GM10266 (cell line): ENCODE results near the gene FAM131C.

Experiments
- DNase-seq: peaks from one replicate; pipeline ENCODE4 v3.0.0; 2012; ENCODE audit errors: extremely low spot score
- CTCF ChIP-seq: IDR thresholded peaks from 2 replicates; pipeline ENCODE4 v1.5.1; 2012; ENCODE audit warnings: mild to moderate bottlenecking, low read depth; ENCODE audit not compliant: control insufficient read depth, insufficient read depth; ENCODE audit errors: missing control alignments

Gene FAM131C

DNA sequence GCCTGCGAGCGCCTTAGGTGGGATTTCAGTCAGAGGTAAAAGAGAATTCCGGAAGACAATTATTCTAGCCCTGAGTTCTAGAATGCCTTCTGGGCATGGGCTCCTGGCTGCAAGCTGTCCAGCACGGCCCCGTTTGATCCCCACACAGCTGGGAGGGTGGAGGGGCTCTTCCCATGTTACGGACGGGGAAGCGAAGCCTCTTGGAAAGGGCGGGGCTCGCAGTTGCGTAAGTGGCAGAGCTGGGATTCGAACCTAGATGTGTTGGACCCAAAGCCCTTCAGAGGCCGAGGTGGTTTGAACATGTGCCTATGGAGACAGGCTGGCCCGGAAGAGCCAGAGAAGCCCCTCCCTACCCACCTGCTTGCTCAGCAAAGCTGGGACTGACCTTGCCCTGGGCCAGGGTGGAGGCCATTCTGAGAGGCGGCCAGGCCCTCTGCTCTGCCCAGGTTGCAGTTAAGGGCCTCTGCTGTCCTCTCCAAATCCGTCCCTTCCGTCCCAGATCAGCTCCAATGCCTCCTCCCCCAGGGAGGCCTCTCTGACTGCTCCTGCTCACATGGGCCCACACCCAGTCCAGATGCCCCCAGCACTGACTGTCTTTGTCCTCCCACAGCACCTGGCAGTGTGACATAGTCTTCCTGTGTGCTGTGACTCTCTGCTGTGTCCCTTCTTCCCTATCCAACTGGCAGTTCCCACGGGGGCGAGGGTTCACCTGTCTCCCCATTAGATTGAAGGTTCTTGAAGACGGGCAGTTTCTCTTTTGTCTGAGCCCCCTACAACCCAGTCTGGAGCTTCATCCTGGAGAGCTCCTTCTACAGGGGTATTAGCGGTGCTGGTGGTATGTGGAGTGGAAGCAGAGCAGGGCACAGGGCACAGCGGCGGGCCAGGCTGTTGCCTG, 54.5 kb downstream of the FAM131C start:
- no peak for TF ChIP-seq CTCF
- DNase-seq, result peak; percentile 18

DNA sequence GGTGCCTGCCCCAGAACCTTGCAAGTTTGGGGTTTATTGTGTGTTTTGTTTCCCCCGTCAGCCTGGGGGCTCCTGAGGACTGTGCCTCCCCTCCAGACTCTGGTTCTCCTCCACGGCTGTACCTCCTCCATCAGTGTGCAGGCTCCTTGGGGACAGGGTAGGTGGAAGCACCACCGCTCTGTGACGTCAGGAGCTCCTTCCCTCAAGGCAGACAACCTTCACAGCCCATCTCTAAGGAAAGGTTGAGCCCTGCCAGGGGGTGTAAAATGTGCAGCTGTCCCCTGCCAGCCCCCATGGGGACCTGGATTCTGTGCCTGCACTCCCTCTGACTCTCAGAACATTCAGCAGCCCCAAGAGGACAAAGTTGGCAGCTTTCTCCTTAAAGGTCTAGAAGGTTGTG, 55.1 kb downstream of the FAM131C start:
- DNase-seq, result no peak
- TF ChIP-seq CTCF, result no peak

GRCh38 chr1:16017461-16018303, 55.8 kb downstream of the FAM131C start, which contains the start of gene HSPB7:
Gene HSPB7 (minus strand): TSS chr1:16018043. CDS start chr1:16017963, 80 bp downstream.
- no peak for DNase-seq

DNA sequence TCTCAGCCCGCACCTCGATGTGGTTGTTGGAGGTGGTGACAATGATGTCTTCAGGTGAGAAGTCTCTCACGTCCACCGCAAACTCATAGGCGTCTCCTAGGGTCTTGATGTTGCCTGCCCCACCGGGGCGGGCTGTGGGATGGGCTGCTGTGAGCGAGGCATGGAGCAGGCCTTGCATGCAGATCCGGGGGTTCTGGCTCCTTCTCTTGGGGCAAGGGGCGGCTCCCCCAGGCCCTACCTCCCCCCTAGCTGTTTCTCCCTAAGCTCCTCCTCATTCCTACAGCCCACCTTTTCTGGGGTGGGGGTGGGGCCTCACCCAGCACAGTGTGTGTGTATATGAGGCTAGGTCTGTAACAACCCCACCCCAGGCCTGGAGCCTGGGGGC, 56.4 kb downstream of the FAM131C start:
- no peak for DNase-seq
- TF ChIP-seq CTCF, result no peak

More at GRCh38 chr1:16017461-16018303, 55.8 kb downstream of the FAM131C start, which contains the start of gene HSPB7:
- TF ChIP-seq CTCF, result no peak

- DNase-seq, result no peak
- TF ChIP-seq CTCF, result no peak
These were observed 57.2 kb downstream of the FAM131C start for GRCh38 chr1:16015960-16016901.

DNA sequence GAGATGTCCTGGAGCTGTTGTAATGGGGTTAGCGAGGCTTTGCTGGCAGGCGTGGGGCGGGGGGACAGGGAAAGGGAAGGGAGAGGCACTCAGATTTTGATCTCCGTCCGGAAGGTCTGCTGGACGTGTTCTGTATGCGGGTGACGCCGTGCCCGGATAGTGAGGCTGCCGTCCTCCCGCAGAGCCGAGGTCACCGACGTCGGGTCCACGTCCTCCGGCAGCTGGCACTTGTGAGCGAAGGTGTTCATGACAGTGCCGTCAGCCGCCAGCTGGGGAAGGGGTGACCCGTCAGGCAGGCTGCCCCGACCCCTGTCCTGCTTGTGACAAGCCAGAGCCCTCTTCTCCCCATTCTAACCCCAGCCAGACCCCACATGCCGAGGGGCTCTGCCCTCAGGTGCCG, 58.0 kb downstream of the FAM131C start:
- TF ChIP-seq CTCF, result no peak
- no peak for DNase-seq
